SK-N-SH (cell line): ENCODE measurements around the gene HDLBP. TPM values are rescaled to one million over a fixed set of nuclear protein-coding genes. Genes with fewer than 3 reads are reported as not detected.

Experiments
- CTCF ChIA-PET: fragments of 300-600, 350-600 bp; formaldehyde crosslinking; extraction: SDS; loops from one replicate; lab custom pipeline; 2021; lab: Yijun Ruan, JAX
- POLR2A ChIA-PET: fragments of 350-600 bp; sonication (Branson Sonifier 250); formaldehyde crosslinking; extraction: SDS; loops from one replicate; lab custom pipeline; 2020; ENCODE audit warnings: antibody characterized with exemption, inconsistent platforms; lab: Yijun Ruan, JAX
- DNase-seq: peaks from one replicate; pipeline ENCODE4 v3.0.0; 2012
- H2AFZ ChIP-seq: fragments of 200-600 bp; sonication (generic); 2 replicates; pipeline ENCODE4 v1.8.1; 2016; ENCODE audit warnings: antibody characterized with exemption, mild to moderate bottlenecking, low read depth
- H3F3A ChIP-seq: fragments of 200-600 bp; sonication (generic); replicated peaks from 2 replicates; pipeline ENCODE3; 2016; ENCODE audit warnings: antibody characterized with exemption, mild to moderate bottlenecking; ENCODE audit not compliant: insufficient read depth
- H3K27ac ChIP-seq, 2 experiments: fragments of 200-500 bp in 1 of 2; fragments of 200-600 bp in 1 of 2; sonication (Bioruptor generic) in 1 of 2; sonication (generic), shearing (Covaris generic) in 1 of 2; 2 replicates each; pipeline versions ENCODE4 v1.5.1 to v1.6.1; 2014 to 2016; ENCODE audit warnings: low read depth in 2 of 2, inconsistent platforms in 1 of 2, low read length in 1 of 2, mild to moderate bottlenecking in 1 of 2, mixed read lengths in 1 of 2
- H3K27me3 ChIP-seq: fragments of 200-600 bp; sonication (generic), shearing (Covaris generic); 2 replicates; pipeline ENCODE4 v1.6.1; 2016; ENCODE audit warnings: mixed run types; ENCODE audit not compliant: insufficient read depth
- H3K36me3 ChIP-seq, 2 experiments: fragments of 200-500 bp in 1 of 2; fragments of 200-600 bp in 1 of 2; sonication (Bioruptor generic) in 1 of 2; sonication (generic) in 1 of 2; replicated peaks in 1 of 2; 2 replicates each; pipeline versions ENCODE3 to v1.5.1; 2014 to 2016; ENCODE audit warnings: low read length in 1 of 2, mild to moderate bottlenecking in 1 of 2; ENCODE audit not compliant: insufficient read depth in 2 of 2, control insufficient read depth in 1 of 2
- H3K4me1 ChIP-seq, 2 experiments: fragments of 200-500 bp in 1 of 2; fragments of 200-600 bp in 1 of 2; sonication (Bioruptor generic) in 1 of 2; sonication (generic), shearing (Covaris generic) in 1 of 2; 2 replicates each; pipeline versions ENCODE4 v1.5.1 to v1.6.1; 2014 to 2016; ENCODE audit warnings: low read depth in 1 of 2, low read length in 1 of 2, mixed run types in 1 of 2; ENCODE audit not compliant: insufficient read depth in 2 of 2, control insufficient read depth in 1 of 2
- H3K4me2 ChIP-seq: fragments of 200-600 bp; sonication (generic), shearing (Covaris generic); 2 replicates; pipeline ENCODE4 v1.6.1; 2017; ENCODE audit warnings: mixed run types
- H3K4me3 ChIP-seq, 2 experiments: fragments of 200-500 bp in 1 of 2; fragments of 200-600 bp in 1 of 2; sonication (Bioruptor generic) in 1 of 2; sonication (generic), shearing (Covaris generic) in 1 of 2; 2 replicates each; pipeline versions ENCODE4 v1.5.1 to v1.8.1; 2014 to 2016; ENCODE audit warnings: low read depth in 2 of 2, inconsistent platforms in 1 of 2, low read length in 1 of 2, mild to moderate bottlenecking in 1 of 2, mixed read lengths in 1 of 2, moderate library complexity in 1 of 2
- H3K79me2 ChIP-seq: fragments of 200-600 bp; sonication (generic); 2 replicates; pipeline ENCODE4 v1.8.1; 2017; ENCODE audit warnings: mild to moderate bottlenecking; ENCODE audit not compliant: insufficient read depth
- H3K9ac ChIP-seq: fragments of 200-600 bp; sonication (generic); 2 replicates; pipeline ENCODE4 v1.6.1; 2017; ENCODE audit warnings: mixed run types
- H3K9me2 ChIP-seq: fragments of 200-600 bp; sonication (generic); 2 replicates; pipeline ENCODE4 v1.6.1; 2017; ENCODE audit warnings: mixed run types
- H3K9me3 ChIP-seq: fragments of 200-600 bp; sonication (generic); 2 replicates; pipeline ENCODE4 v1.6.1; 2017; ENCODE audit warnings: mixed run types, mild to moderate bottlenecking, moderate library complexity
- H4K20me1 ChIP-seq: fragments of 200-600 bp; sonication (generic); 2 replicates; pipeline ENCODE4 v1.6.1; 2017; ENCODE audit warnings: mild to moderate bottlenecking, mixed run types; ENCODE audit not compliant: insufficient read depth
- EP300 ChIP-seq, 2 experiments: IDR thresholded peaks; 2 replicates each; pipeline versions ENCODE4 v1.4.0 to v1.6.1; 2012; ENCODE audit warnings: borderline replicate concordance in 1 of 2, low read depth in 1 of 2, low read length in 1 of 2
- FOSL2 ChIP-seq: IDR thresholded peaks from 2 replicates; pipeline ENCODE4 v1.4.0; 2012; ENCODE audit warnings: low read depth, mild to moderate bottlenecking, moderate library complexity, borderline replicate concordance
- FOXJ3 ChIP-seq: sonication (generic); formaldehyde crosslinking; IDR thresholded peaks from 2 replicates; pipeline ENCODE4 v1.5.1; 2020; ENCODE audit warnings: mild to moderate bottlenecking, missing genetic modification reagents
- GABPA ChIP-seq: IDR thresholded peaks from 2 replicates; pipeline ENCODE4 v1.4.0; 2012; ENCODE audit warnings: low read depth, mild to moderate bottlenecking
- GATA2 ChIP-seq: sonication (generic); formaldehyde crosslinking; IDR thresholded peaks from 2 replicates; pipeline ENCODE4 v1.5.0; 2020; ENCODE audit warnings: mild to moderate bottlenecking, missing genetic modification reagents
- JUND ChIP-seq: IDR thresholded peaks from 2 replicates; pipeline ENCODE4 v1.4.0; 2012
- NFIC ChIP-seq: IDR thresholded peaks from 2 replicates; pipeline ENCODE4 v1.4.0; 2012; ENCODE audit warnings: borderline replicate concordance
- TAF1 ChIP-seq: IDR thresholded peaks from 2 replicates; pipeline ENCODE4 v1.6.1; 2012; ENCODE audit warnings: low read depth, mild to moderate bottlenecking, low read length, moderate library complexity, borderline replicate concordance
- TCF12 ChIP-seq: IDR thresholded peaks from 2 replicates; pipeline ENCODE4 v1.4.0; 2012
- YY1 ChIP-seq: IDR thresholded peaks from 2 replicates; pipeline ENCODE4 v1.4.0; 2012; ENCODE audit warnings: low read depth, mild to moderate bottlenecking
- WGBS: methylation state at CpG from one replicate; pipeline ENCODE4 v1.1.6; 2017; ENCODE audit warnings: low lambda C conversion rate; 5-methylcytosine and 5-hydroxymethylcytosine counted together
- polyA plus RNA-seq, 3 experiments: library from polyadenylated mRNA; depleted of rRNA; stranded (reverse); fragments of >200 nt; gene quantifications; 2 replicates each; pipeline ENCODE4 v1.2.3, GENCODE V29; 2012
- TF ChIP-seq, protein P1 (sequence below): IDR thresholded peaks from 2 replicates; pipeline ENCODE4 v1.4.0; 2012; ENCODE audit warnings: low read depth, borderline replicate concordance
- TF ChIP-seq, protein P2 (sequence below): fragments of 150-350 bp; IDR thresholded peaks from 2 replicates; pipeline ENCODE4 v1.6.1; 2016; ENCODE audit warnings: mild to moderate bottlenecking, low read depth, low read length
- TF ChIP-seq, protein P3 (sequence below): IDR thresholded peaks from 2 replicates; pipeline ENCODE4 v1.4.0; 2012; ENCODE audit warnings: low read depth
- TF ChIP-seq, protein P4 (sequence below): IDR thresholded peaks from 2 replicates; pipeline ENCODE4; 2012

The HDLBP gene
- polyA plus RNA-seq, 1 of the 3 experiments (the other 2 are of a cell fraction): 263 TPM

DNA sequence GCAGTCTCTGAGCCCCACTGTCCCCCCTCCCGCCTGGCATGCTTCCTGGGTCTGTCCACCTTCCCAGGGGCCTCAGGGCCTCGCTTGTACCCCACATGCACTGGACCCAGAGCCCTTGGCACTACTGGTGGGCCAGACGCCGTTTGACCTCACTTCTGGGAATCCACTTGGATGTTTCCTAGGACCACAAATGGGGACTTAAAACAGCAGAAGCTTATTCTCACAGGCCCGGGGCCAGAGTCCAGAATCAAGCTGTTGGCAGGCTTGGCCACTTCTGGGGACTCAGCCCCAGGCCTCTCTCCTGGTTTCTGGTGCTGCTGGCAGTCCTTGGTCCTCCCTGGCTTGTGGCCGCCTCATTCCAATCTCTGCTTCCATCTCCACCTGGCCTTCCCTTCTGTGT, 107.4 kb downstream of the HDLBP start (continued):
- TF ChIP-seq, protein P1, sequence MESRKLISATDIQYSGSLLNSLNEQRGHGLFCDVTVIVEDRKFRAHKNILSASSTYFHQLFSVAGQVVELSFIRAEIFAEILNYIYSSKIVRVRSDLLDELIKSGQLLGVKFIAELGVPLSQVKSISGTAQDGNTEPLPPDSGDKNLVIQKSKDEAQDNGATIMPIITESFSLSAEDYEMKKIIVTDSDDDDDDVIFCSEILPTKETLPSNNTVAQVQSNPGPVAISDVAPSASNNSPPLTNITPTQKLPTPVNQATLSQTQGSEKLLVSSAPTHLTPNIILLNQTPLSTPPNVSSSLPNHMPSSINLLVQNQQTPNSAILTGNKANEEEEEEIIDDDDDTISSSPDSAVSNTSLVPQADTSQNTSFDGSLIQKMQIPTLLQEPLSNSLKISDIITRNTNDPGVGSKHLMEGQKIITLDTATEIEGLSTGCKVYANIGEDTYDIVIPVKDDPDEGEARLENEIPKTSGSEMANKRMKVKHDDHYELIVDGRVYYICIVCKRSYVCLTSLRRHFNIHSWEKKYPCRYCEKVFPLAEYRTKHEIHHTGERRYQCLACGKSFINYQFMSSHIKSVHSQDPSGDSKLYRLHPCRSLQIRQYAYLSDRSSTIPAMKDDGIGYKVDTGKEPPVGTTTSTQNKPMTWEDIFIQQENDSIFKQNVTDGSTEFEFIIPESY: no peak

DNA sequence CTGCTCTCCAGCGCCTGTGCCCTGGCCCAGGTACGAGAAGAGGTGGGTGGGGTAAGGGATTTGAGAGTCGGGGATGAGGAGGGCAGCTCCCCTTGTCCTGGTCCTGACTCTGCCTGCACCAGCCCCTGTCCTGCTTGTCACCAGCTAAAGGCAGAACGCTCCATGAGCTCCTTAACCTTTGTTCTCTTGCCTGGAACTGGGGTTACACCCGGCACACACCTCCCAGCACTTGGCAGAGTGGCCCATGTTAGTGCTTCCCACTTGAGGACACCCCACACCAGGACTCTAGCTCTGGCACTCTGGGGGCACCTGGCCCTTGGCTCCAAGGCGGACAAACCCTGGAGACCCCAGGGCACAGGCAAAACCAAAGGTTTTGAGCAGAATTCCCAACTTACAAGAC, 107.8 kb downstream of the HDLBP start:
- H3F3A ChIP-seq: no peaks in the 10 kb centered on the region
- DNase-seq: no peak
- H3K4me1 ChIP-seq: peaks cover 0 to 10% of the 10 kb centered on the region in 2 experiments; a peak in 1 of 4 replicates
- POLR2A ChIA-PET: no interaction called here
- CTCF ChIA-PET: interaction anchor here (1.0 kb wide), 1 partner anchor 11 kb away, joined by 3 read pairs; no protein-coding TSS in a partner anchor
- H2AFZ ChIP-seq: no peak overlapping the region
- no peaks in the 10 kb centered on the region for H3K9me2 ChIP-seq
- WGBS: 62% methylated on average over 4 of the region's 6 CpGs
- H3K79me2 ChIP-seq: no peaks in the 10 kb centered on the region
- H3K4me2 ChIP-seq: no peak overlapping the region
- no peak overlapping the region for H3K4me3 ChIP-seq
- no peak overlapping the region; a peak in 1 of 4 replicates for H3K27ac ChIP-seq
- H3K27me3 ChIP-seq: no peaks in the 10 kb centered on the region
- no peaks in the 10 kb centered on the region for H3K9me3 ChIP-seq
- TF ChIP-seq, protein P1: no peak
- TF ChIP-seq FOSL2 (no peak), FOXJ3 (CRISPR knock-in tag) (no peak), JUND (no peak), YY1 (no peak), GABPA (no peak), GATA2 (CRISPR knock-in tag) (no peak), NFIC (no peak)
- TF ChIP-seq, protein P2, sequence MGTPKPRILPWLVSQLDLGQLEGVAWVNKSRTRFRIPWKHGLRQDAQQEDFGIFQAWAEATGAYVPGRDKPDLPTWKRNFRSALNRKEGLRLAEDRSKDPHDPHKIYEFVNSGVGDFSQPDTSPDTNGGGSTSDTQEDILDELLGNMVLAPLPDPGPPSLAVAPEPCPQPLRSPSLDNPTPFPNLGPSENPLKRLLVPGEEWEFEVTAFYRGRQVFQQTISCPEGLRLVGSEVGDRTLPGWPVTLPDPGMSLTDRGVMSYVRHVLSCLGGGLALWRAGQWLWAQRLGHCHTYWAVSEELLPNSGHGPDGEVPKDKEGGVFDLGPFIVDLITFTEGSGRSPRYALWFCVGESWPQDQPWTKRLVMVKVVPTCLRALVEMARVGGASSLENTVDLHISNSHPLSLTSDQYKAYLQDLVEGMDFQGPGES: no peak
- TF ChIP-seq, all 33 proteins: peak for 0
- Histone ChIP-seq H3K9ac (no peak overlapping the region), H4K20me1 (no peaks in the 10 kb centered on the region), H3K36me3 (no peaks in the 10 kb centered on the region)

DNA sequence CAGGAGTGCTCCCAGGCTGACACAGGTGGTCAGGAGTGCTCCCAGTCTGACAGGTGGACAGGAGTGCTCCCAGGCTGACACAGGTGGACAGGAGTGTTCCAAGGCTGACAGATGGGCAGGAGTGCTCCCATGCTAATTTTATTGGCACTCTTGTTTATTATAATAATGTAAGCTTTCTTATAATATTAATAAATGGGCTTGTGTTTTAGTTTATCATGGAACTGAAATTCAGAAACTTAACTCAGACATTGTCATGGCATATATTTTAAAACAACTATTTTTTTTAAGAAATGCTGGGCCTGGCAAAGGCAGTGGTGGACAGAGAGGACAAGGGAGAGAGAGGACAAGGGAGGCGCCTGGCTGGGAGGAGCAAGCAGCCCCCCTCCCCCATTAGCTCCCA, 108.3 kb downstream of the HDLBP start:
- Histone ChIP-seq H2AFZ (no peak overlapping the region), H3K4me2 (no peak overlapping the region), H3K4me3 (no peak overlapping the region), H3K9me3 (no peaks in the 10 kb centered on the region), H3K4me1 (peaks cover 0 to 10% of the 10 kb centered on the region in 2 experiments; a peak in 1 of 4 replicates), H3F3A (no peaks in the 10 kb centered on the region), H3K27ac (no peak overlapping the region), H4K20me1 (no peaks in the 10 kb centered on the region), H3K9me2 (no peaks in the 10 kb centered on the region), H3K36me3 (no peaks in the 10 kb centered on the region), H3K9ac (no peak overlapping the region), H3K79me2 (no peaks in the 10 kb centered on the region), H3K27me3 (no peaks in the 10 kb centered on the region)
- ChIA-PET CTCF (interaction anchor here (1.0 kb wide), 1 partner anchor 12 kb away, joined by 3 read pairs; no protein-coding TSS in a partner anchor), POLR2A (no interaction called here)
- no peak for DNase-seq
- 74% methylated on average over 1 of the region's 1 CpG for WGBS
- no peak for TF ChIP-seq TAF1
- TF ChIP-seq, protein P3, sequence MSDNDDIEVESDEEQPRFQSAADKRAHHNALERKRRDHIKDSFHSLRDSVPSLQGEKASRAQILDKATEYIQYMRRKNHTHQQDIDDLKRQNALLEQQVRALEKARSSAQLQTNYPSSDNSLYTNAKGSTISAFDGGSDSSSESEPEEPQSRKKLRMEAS: no peak
- TF ChIP-seq, protein P2: no peak
- TF ChIP-seq EP300 (IDR thresholded peaks at IDR 0.05; ENCODE audit: borderline replicate concordance in 1 of 2, low read depth in 1 of 2, low read length in 1 of 2): no peak
- TF ChIP-seq, protein P4, sequence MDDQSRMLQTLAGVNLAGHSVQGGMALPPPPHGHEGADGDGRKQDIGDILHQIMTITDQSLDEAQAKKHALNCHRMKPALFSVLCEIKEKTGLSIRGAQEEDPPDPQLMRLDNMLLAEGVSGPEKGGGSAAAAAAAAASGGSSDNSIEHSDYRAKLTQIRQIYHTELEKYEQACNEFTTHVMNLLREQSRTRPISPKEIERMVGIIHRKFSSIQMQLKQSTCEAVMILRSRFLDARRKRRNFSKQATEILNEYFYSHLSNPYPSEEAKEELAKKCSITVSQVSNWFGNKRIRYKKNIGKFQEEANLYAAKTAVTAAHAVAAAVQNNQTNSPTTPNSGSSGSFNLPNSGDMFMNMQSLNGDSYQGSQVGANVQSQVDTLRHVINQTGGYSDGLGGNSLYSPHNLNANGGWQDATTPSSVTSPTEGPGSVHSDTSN: no peak
- no peak for TF ChIP-seq YY1
- no peak for TF ChIP-seq TCF12
